HepG2 (cell line): Measurements from ENCODE around the gene PRUNE1. TPM values are rescaled to one million over a fixed set of nuclear protein-coding genes. Genes with fewer than 3 reads are reported as not detected.

Experiments
- ATAC-seq: fragments of 200-7000 bp; cut with Tn5 transposase; 3 replicates; pipeline ENCODE4 v1.9.1; 2020; ENCODE audit warnings: mild to moderate bottlenecking, moderate library complexity
- BruUV-seq: library from RNA; stranded (reverse); fragments of 400-500 nt; replicated peaks from 2 replicates; lab custom pipeline; 2021; lab: Mats Ljungman, UMichigan
- CTCF ChIA-PET: fragments of 300-600 bp; formaldehyde crosslinking; extraction: SDS; loops from one replicate; lab custom pipeline; 2021; ENCODE audit warnings: low total read pairs, inconsistent platforms, low intra/inter-chr PET ratio; lab: Yijun Ruan, JAX
- POLR2A ChIA-PET: fragments of 350-600 bp; sonication (Branson Sonifier 250); formaldehyde crosslinking; loops from one replicate; lab custom pipeline; 2020; ENCODE audit warnings: antibody characterized with exemption, inconsistent platforms; lab: Yijun Ruan, JAX
- DNase-seq: peaks from one replicate; pipeline ENCODE4 v3.0.0-alpha.2; 2015; ENCODE audit warnings: low spot score
- FAIRE-seq: peaks from 3 replicates; lab custom pipeline; 2011; peaks lifted over from hg19 to GRCh38; lab: Jason Lieb, UNC
- H2AFZ ChIP-seq: one replicate; pipeline ENCODE4 v1.6.1; 2011; ENCODE audit warnings: low read length, inconsistent platforms
- H3K27ac ChIP-seq: fragments of 300-600 bp; 3 replicates; pipeline ENCODE4 v1.8.0; 2011; ENCODE audit warnings: mixed run types, mild to moderate bottlenecking, mixed read lengths, low read length, inconsistent platforms; ENCODE audit not compliant: insufficient read depth; ENCODE audit errors: extremely low read length
- H3K27me3 ChIP-seq, 2 experiments: fragments of 200-600 bp in 1 of 2; 2 replicates in 1 of 2; 3 replicates in 1 of 2; pipeline versions ENCODE4 v1.6.0 to v1.8.0; 2011; ENCODE audit warnings: low read length in 2 of 2, mild to moderate bottlenecking in 2 of 2, moderate library complexity in 2 of 2, inconsistent platforms in 1 of 2; ENCODE audit not compliant: insufficient read depth in 2 of 2, control insufficient read depth in 1 of 2
- H3K36me3 ChIP-seq, 2 experiments: fragments of 200-600 bp in 1 of 2; replicated peaks in 1 of 2; 2 replicates in 1 of 2; 3 replicates in 1 of 2; pipeline versions ENCODE4 v1.5.1 to v1.8.0; 2011; ENCODE audit warnings: low read length in 2 of 2, inconsistent platforms in 1 of 2; ENCODE audit not compliant: insufficient read depth in 2 of 2, control insufficient read depth in 1 of 2
- H3K4me1 ChIP-seq: 2 replicates; pipeline ENCODE4 v1.5.1; 2012; ENCODE audit warnings: low read length, inconsistent platforms; ENCODE audit not compliant: insufficient read depth
- H3K4me2 ChIP-seq: 2 replicates; pipeline ENCODE4 v1.6.0; 2011; ENCODE audit warnings: low read depth, low read length, inconsistent platforms
- H3K4me3 ChIP-seq, 3 experiments: fragments of 200-600 bp in 1 of 3; sonication (generic), shearing (Covaris generic) in 1 of 3; replicated peaks in 1 of 3; 2 replicates each; pipeline ENCODE4 v1.5.1; 2011 to 2016; ENCODE audit warnings: low read length in 3 of 3, inconsistent platforms in 2 of 3, low read depth in 2 of 3, mild to moderate bottlenecking in 2 of 3, control low read depth in 1 of 3, mixed read lengths in 1 of 3; ENCODE audit not compliant: insufficient read depth in 1 of 3
- H3K79me2 ChIP-seq: one replicate; pipeline ENCODE4 v1.6.1; 2011; ENCODE audit warnings: low read length, inconsistent platforms; ENCODE audit not compliant: insufficient read depth
- H3K9ac ChIP-seq: 2 replicates; pipeline ENCODE4 v1.6.0; 2011; ENCODE audit warnings: mild to moderate bottlenecking, low read depth, low read length, inconsistent platforms; ENCODE audit not compliant: insufficient read depth
- H3K9me3 ChIP-seq: 2 replicates; pipeline ENCODE4 v1.5.1; 2012; ENCODE audit warnings: mild to moderate bottlenecking, low read length
- H4K20me1 ChIP-seq: 2 replicates; pipeline ENCODE4 v1.6.0; 2011; ENCODE audit warnings: inconsistent platforms, mild to moderate bottlenecking, low read length, moderate library complexity; ENCODE audit not compliant: insufficient read depth
- ARHGAP35 ChIP-seq: sonication (generic); formaldehyde crosslinking; IDR thresholded peaks from 2 replicates; pipeline ENCODE4 v1.9.0; 2022; ENCODE audit warnings: mild to moderate bottlenecking, inconsistent platforms, moderate library complexity, missing genetic modification reagents, borderline replicate concordance
- HMGXB3 ChIP-seq: sonication (generic); formaldehyde crosslinking; IDR thresholded peaks from 2 replicates; pipeline ENCODE4 v1.4.0; 2020; ENCODE audit warnings: missing genetic modification reagents, borderline replicate concordance
- NCOA2 ChIP-seq: sonication (generic); formaldehyde crosslinking; IDR thresholded peaks from 2 replicates; pipeline ENCODE4 v1.8.0; 2022; ENCODE audit warnings: inconsistent platforms
- RBFOX2 ChIP-seq: fragments of 200-400 bp; formaldehyde crosslinking; IDR thresholded peaks from 2 replicates; pipeline ENCODE4 v1.6.1; 2017; ENCODE audit warnings: low read depth, mild to moderate bottlenecking, low read length
- RBM22 ChIP-seq: fragments of 200-400 bp; formaldehyde crosslinking; optimal IDR thresholded peaks from 2 replicates; pipeline ENCODE3; 2017; ENCODE audit warnings: mild to moderate bottlenecking, low read length, moderate library complexity
- SOX13 ChIP-seq, 3 experiments: fragments of 450-650 bp in 1 of 3; sonication (generic) in 1 of 3; formaldehyde crosslinking in 1 of 3; IDR thresholded peaks in 2 of 3; conservative IDR thresholded peaks in 1 of 3; 2 replicates each; pipeline versions ENCODE4 v1.5.0 to v1.6.1; 2016 to 2020; ENCODE audit warnings: antibody characterized with exemption in 1 of 3, mild to moderate bottlenecking in 1 of 3, missing compliant biosample characterization in 1 of 3, missing genetic modification reagents in 1 of 3, moderate library complexity in 1 of 3
- TAF15 ChIP-seq: fragments of 200-400 bp; formaldehyde crosslinking; IDR thresholded peaks from one replicate; pipeline ENCODE4 v1.6.1; 2018; ENCODE audit warnings: mild to moderate bottlenecking, low read depth, low read length; ENCODE audit not compliant: poor library complexity, severe bottlenecking
- TBX2 ChIP-seq: sonication (generic); formaldehyde crosslinking; IDR thresholded peaks from 2 replicates; pipeline ENCODE4 v1.5.0; 2020; ENCODE audit warnings: missing genetic modification reagents, mild to moderate bottlenecking, borderline replicate concordance
- ZMYM4 ChIP-seq: sonication (generic); formaldehyde crosslinking; IDR thresholded peaks from 2 replicates; pipeline ENCODE4 v1.8.1; 2023; ENCODE audit warnings: mild to moderate bottlenecking, missing genetic modification reagents
- ZNF251 ChIP-seq: sonication (generic); formaldehyde crosslinking; IDR thresholded peaks from 2 replicates; pipeline ENCODE4 v1.9.0; 2021; ENCODE audit warnings: mild to moderate bottlenecking, missing genetic modification reagents
- ZNF256 ChIP-seq: sonication (generic); formaldehyde crosslinking; conservative IDR thresholded peaks from 2 replicates; pipeline ENCODE4 v1.4.0; 2020; ENCODE audit warnings: missing genetic modification reagents
- ZNF574 ChIP-seq: sonication (generic); formaldehyde crosslinking; IDR thresholded peaks from 2 replicates; pipeline ENCODE4 v1.4.0; 2020; ENCODE audit warnings: missing genetic modification reagents
- ZNF775 ChIP-seq: sonication (generic); formaldehyde crosslinking; IDR thresholded peaks from 2 replicates; pipeline ENCODE4 v1.4.0; 2020; ENCODE audit warnings: missing genetic modification reagents, mild to moderate bottlenecking, moderate library complexity, borderline replicate concordance
- WGBS: methylation state at CpG from one replicate; pipeline ENCODE4 v1.1.6; 2017; ENCODE audit warnings: low lambda C conversion rate; 5-methylcytosine and 5-hydroxymethylcytosine counted together
- in situ Hi-C: cut with HindIII; loops from 2 replicates; pipeline ENCODE4 v1.10.0; 2017; ENCODE audit warnings: low pct_unique_long_range_greater_than_20kb; ENCODE audit not compliant: extremely low pct_ligation_motif_present
- intact Hi-C: fragments of 100-400 bp; cut with micrococcal nuclease; formaldehyde crosslinking; loops from one replicate; pipeline ENCODE4 v1.10.0; 2022; ENCODE audit not compliant: unreplicated experiment
- polyA plus RNA-seq, 8 experiments: library from polyadenylated mRNA; depleted of rRNA in 3 of 8; stranded (reverse) in 7 of 8; unstranded in 1 of 8; fragments of >200 nt; fragmentation: Illumina TruSeq in 4 of 8; extraction: Trizol in 4 of 8; gene quantifications; 2 replicates each; pipeline versions ENCODE4 v1.2.1 to v1.2.3, GENCODE V29; 2011 to 2016; ENCODE audit warnings: low read depth in 4 of 8, missing spikeins in 1 of 8, mixed read lengths in 1 of 8; ENCODE audit not compliant: insufficient read depth in 1 of 8
- total RNA-seq, 5 experiments: library from RNA; depleted of rRNA; stranded (reverse); fragments of >200 nt; fragmentation: Illumina TruSeq; extraction: Trizol; gene quantifications; 2 replicates each; pipeline ENCODE4 v1.2.3, GENCODE V29; 2016; ENCODE audit warnings: low read depth in 1 of 5

Gene PRUNE1
- total and polyA plus RNA-seq, 2 of the 13 experiments (the other 11 are each of a cell fraction or from before 2014, with no cell fraction given) = 19.0 to 31.9 TPM

DNA sequence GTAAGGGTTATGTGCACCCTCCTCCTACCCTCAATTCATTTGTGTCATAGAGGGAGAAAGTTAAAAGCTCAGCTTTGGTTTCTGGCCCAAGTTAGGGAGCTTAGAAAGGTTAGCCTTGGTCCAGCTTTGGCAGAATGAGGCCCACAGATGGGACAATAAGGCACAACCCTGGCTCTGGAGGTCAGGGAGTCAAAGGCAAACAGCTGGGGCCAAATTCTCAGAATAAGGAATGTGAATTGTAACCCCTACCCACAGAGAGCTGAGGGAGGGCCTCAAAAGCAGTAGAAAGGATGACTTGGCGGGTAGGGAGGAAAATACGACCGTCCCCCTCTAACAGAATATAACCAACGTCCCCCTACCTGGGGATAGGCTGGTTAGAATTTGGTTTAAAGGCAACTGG lies 42.6 kb upstream of the PRUNE1 start:
- ATAC-seq = no peak
- no peak for DNase-seq
- TF ChIP-seq ZNF251 (CRISPR knock-in tag) = no peak
- no peak for TF ChIP-seq ZNF574
- peak; percentile 11 for TF ChIP-seq RBM22
- TF ChIP-seq ZMYM4 (CRISPR knock-in tag) = no peak
- no peak for TF ChIP-seq SOX13 (IDR thresholded peaks at IDR 0.05)
- no peak for TF ChIP-seq SOX13 (CRISPR knock-in tag; conservative IDR thresholded peaks at IDR 0.05 in 1 of 2, IDR thresholded peaks at IDR 0.05 in 1 of 2)
- TF ChIP-seq RBFOX2 = 0 out of 2 replicates have a peak, but pooled peaks have one; percentile 26
- TF ChIP-seq ZNF775 = no peak
- no peak for TF ChIP-seq TAF15
- TF ChIP-seq ARHGAP35 = no peak
- TF ChIP-seq HMGXB3 = no peak
- no peak for TF ChIP-seq NCOA2 (CRISPR knock-in tag)
- TF ChIP-seq TBX2 (CRISPR knock-in tag) = no peak
- TF ChIP-seq ZNF256 (CRISPR knock-in tag) = no peak
- Histone ChIP-seq H3K79me2 (peaks cover 24% of the 10 kb centered on the region), H3K4me1 (peaks cover 35% of the 10 kb centered on the region), H4K20me1 (peaks cover 24% of the 10 kb centered on the region), H3K27ac (no peak overlapping the region), H3K36me3 (peaks cover 41 to 76% of the 10 kb centered on the region in 2 experiments), H3K27me3 (no peaks in the 10 kb centered on the region), H3K4me3 (no peak overlapping the region), H2AFZ (no peak overlapping the region), H3K4me2 (no peak overlapping the region), H3K9ac (no peak overlapping the region), H3K9me3 (no peaks in the 10 kb centered on the region)
- POLR2A ChIA-PET = interaction anchor here (0.9 to 2.4 kb wide), 4 partner anchors 9 to 16 kb away, joined by 3 to 12 read pairs (median 4); partner anchors contain the start of genes ANXA9 and CERS2
- no TSS peak for BruUV-seq
- WGBS = 99% methylated on average over 4 of the region's 4 CpGs
- no peak for FAIRE-seq
- CTCF ChIA-PET = no interaction called here
- in situ Hi-C loops (no loop called here), intact Hi-C loops (no loop called here)
